ENCODE results near the gene TMEM181. TPM values are rescaled to one million over a fixed set of nuclear protein-coding genes. Genes with fewer than 3 reads are reported as not detected.

The TMEM181 gene
- total RNA-seq, 1 donor from 2014 or later: 31.0 TPM

DNA sequence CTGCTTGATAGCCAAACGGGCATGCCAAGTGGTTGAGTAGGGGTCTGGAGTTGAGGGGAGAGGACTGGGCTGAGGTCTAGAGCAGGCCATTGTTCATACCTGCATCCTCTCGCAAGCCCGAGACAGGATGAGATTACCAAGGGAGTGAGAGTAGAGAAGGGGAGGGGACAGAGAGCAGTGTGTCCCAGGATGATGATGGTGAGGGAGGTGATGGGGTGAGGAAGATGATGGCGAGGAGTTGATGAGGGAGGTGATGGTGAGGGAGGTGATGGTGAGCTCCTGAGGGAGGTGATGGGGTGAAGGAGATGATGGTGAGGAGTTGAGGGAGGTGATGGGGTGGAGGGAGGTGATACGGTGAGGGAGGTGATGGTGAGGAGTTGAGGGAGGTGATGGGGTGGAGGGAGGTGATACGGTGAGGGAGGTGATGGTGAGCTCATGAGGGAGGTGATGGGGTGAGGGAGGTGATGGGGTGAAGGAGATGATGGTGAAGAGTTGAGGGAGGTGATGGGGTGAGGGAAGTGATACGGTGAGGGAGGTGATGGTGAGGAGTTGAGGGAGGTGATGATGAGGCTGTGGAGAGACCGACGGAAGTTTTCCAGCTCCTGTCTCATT lies 6.4 kb downstream of the TMEM181 start:
- no peak overlapping the region for H3K4me3 ChIP-seq (ENCODE audit: insufficient read depth, low read depth, low read length)
- DNase-seq (ENCODE audit: low read depth) (no peak), FAIRE-seq (no peak)
- H3K9me3 ChIP-seq (ENCODE audit: insufficient read depth, low read depth, low read length): no peaks in the 10 kb centered on the region
- no peak overlapping the region for H3K4me2 ChIP-seq (ENCODE audit: low read length)
- H2AFZ ChIP-seq (ENCODE audit: low read depth, low read length): no peak overlapping the region
- no peak overlapping the region for H3K4me3 Mint-ChIP-seq (ENCODE audit: unreplicated experiment)
- no peaks in the 10 kb centered on the region for H3K27me3 Mint-ChIP-seq (ENCODE audit: low read depth, unreplicated experiment)
- H3K36me3 ChIP-seq (ENCODE audit: insufficient read depth, low read length): no peaks in the 10 kb centered on the region
- no peak for TF ChIP-seq EZH2 (IDR thresholded peaks at IDR 0.05; ENCODE audit: insufficient read depth, low read length)
- TF ChIP-seq CTCF (IDR thresholded peaks at IDR 0.05; ENCODE audit: insufficient read depth, low read depth, low read length): no peak
- no peaks in the 10 kb centered on the region for H3K9me3 Mint-ChIP-seq (ENCODE audit: unreplicated experiment)
- H3K9ac ChIP-seq (ENCODE audit: low read length): no peak overlapping the region
- H3K27ac Mint-ChIP-seq (ENCODE audit: unreplicated experiment): no peak overlapping the region
- H4K20me1 ChIP-seq (ENCODE audit: insufficient read depth, low read length): peaks cover 92% of the 10 kb centered on the region
- peaks cover 13% of the 10 kb centered on the region for H3K4me1 ChIP-seq (ENCODE audit: insufficient read depth, low read length)
- peaks cover 21% of the 10 kb centered on the region for H3K4me1 Mint-ChIP-seq (ENCODE audit: low read depth, unreplicated experiment)
- no peaks in the 10 kb centered on the region for H3K27me3 ChIP-seq (ENCODE audit: insufficient read depth, low read length)
- H3K79me2 ChIP-seq (ENCODE audit: insufficient read depth, low read length): peaks cover 94% of the 10 kb centered on the region
- H3K36me3 Mint-ChIP-seq (ENCODE audit: low read depth, unreplicated experiment): peaks cover 6% of the 10 kb centered on the region
- H3K27ac ChIP-seq (ENCODE audit: low read depth, low read length): no peak overlapping the region

DNA sequence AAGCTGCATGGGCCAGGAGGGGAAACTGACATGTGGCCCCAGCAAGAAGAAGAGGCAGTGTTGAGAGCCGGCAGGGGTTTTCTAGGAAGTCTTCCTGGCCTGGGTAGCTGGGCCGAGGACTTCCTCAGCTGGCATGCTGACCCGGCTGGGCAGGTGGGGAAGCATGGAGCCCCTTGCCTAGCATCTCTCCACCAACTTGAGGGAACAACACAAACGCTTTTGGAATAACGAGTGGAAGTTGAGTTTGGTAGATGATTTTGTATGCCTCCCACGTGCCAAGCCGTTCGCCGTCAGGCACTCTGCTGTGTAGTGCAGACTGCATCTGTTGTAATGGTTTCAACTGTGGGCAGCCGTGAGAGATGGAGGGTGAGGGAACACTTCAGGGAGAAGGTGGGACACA lies 7.3 kb downstream of the TMEM181 start:
- no peak overlapping the region for H2AFZ ChIP-seq (ENCODE audit: low read depth, low read length)
- no peak for TF ChIP-seq CTCF (IDR thresholded peaks at IDR 0.05; ENCODE audit: insufficient read depth, low read depth, low read length)
- no peak for TF ChIP-seq EZH2 (IDR thresholded peaks at IDR 0.05; ENCODE audit: insufficient read depth, low read length)
- H4K20me1 ChIP-seq (ENCODE audit: insufficient read depth, low read length): peaks cover 91% of the 10 kb centered on the region
- H3K4me1 Mint-ChIP-seq (ENCODE audit: low read depth, unreplicated experiment): peaks cover 16% of the 10 kb centered on the region
- no peaks in the 10 kb centered on the region for H3K27me3 ChIP-seq (ENCODE audit: insufficient read depth, low read length)
- peaks cover 94% of the 10 kb centered on the region for H3K79me2 ChIP-seq (ENCODE audit: insufficient read depth, low read length)
- no peak overlapping the region for H3K9ac ChIP-seq (ENCODE audit: low read length)
- H3K4me2 ChIP-seq (ENCODE audit: low read length): no peak overlapping the region
- H3K27me3 Mint-ChIP-seq (ENCODE audit: low read depth, unreplicated experiment): no peaks in the 10 kb centered on the region
- no peak overlapping the region for H3K4me3 Mint-ChIP-seq (ENCODE audit: unreplicated experiment)
- DNase-seq (ENCODE audit: low read depth) (no peak), FAIRE-seq (no peak)
- peaks cover 5% of the 10 kb centered on the region for H3K4me1 ChIP-seq (ENCODE audit: insufficient read depth, low read length)
- H3K27ac Mint-ChIP-seq (ENCODE audit: unreplicated experiment): no peak overlapping the region
- no peak overlapping the region for H3K4me3 ChIP-seq (ENCODE audit: insufficient read depth, low read depth, low read length)
- no peaks in the 10 kb centered on the region for H3K9me3 Mint-ChIP-seq (ENCODE audit: unreplicated experiment)
- H3K27ac ChIP-seq (ENCODE audit: low read depth, low read length): no peak overlapping the region
- no peaks in the 10 kb centered on the region for H3K9me3 ChIP-seq (ENCODE audit: insufficient read depth, low read depth, low read length)
- no peaks in the 10 kb centered on the region for H3K36me3 ChIP-seq (ENCODE audit: insufficient read depth, low read length)
- peaks cover 6% of the 10 kb centered on the region for H3K36me3 Mint-ChIP-seq (ENCODE audit: low read depth, unreplicated experiment)

DNA sequence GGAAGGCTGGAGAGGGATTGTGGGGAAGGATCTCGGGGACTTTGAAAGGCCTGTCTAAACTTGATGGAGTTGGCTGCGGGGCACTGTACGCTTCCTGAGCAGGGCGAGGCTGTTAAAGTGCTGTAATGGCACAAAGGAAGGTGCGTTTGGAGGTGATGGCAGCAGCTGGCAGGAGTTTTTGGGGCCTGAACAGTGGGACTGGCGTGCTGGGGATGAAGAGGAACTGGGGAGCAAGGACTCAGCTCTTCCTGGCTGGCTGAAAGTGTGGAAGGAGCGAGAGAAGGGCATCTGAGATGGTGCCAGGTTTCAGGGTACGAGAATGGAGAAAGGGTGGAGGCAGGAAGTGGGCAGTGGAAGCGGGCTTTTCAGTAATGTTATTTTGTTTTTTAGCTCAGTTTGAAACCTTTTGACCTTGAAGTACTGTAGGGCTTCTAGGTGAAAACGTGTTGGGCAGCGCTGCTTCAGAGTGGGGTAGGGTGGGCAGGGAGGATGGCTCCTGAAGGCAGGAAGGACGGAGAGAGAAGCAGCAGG lies 8.0 kb downstream of the TMEM181 start:
- no peaks in the 10 kb centered on the region for H3K27me3 ChIP-seq (ENCODE audit: insufficient read depth, low read length)
- no peak overlapping the region for H3K4me3 ChIP-seq (ENCODE audit: insufficient read depth, low read depth, low read length)
- H3K36me3 Mint-ChIP-seq (ENCODE audit: low read depth, unreplicated experiment): peaks cover 3% of the 10 kb centered on the region
- peaks cover 91% of the 10 kb centered on the region for H4K20me1 ChIP-seq (ENCODE audit: insufficient read depth, low read length)
- no peak overlapping the region for H3K4me3 Mint-ChIP-seq (ENCODE audit: unreplicated experiment)
- no peaks in the 10 kb centered on the region for H3K27me3 Mint-ChIP-seq (ENCODE audit: low read depth, unreplicated experiment)
- no peak for FAIRE-seq
- TF ChIP-seq CTCF (IDR thresholded peaks at IDR 0.05; ENCODE audit: insufficient read depth, low read depth, low read length): no peak
- no peak for TF ChIP-seq EZH2 (IDR thresholded peaks at IDR 0.05; ENCODE audit: insufficient read depth, low read length)
- peaks cover 11% of the 10 kb centered on the region for H3K4me1 Mint-ChIP-seq (ENCODE audit: low read depth, unreplicated experiment)
- H3K9me3 Mint-ChIP-seq (ENCODE audit: unreplicated experiment): no peaks in the 10 kb centered on the region
- no peak overlapping the region for H3K27ac ChIP-seq (ENCODE audit: low read depth, low read length)
- no peak overlapping the region for H3K4me2 ChIP-seq (ENCODE audit: low read length)
- no peak overlapping the region for H3K27ac Mint-ChIP-seq (ENCODE audit: unreplicated experiment)
- H3K9ac ChIP-seq (ENCODE audit: low read length): no peak overlapping the region
- H3K79me2 ChIP-seq (ENCODE audit: insufficient read depth, low read length): peaks cover 94% of the 10 kb centered on the region
- H3K4me1 ChIP-seq (ENCODE audit: insufficient read depth, low read length): peaks cover 5% of the 10 kb centered on the region
- no peaks in the 10 kb centered on the region for H3K36me3 ChIP-seq (ENCODE audit: insufficient read depth, low read length)
- DNase-seq (ENCODE audit: low read depth): no peak
- no peak overlapping the region for H2AFZ ChIP-seq (ENCODE audit: low read depth, low read length)
- H3K9me3 ChIP-seq (ENCODE audit: insufficient read depth, low read depth, low read length): no peaks in the 10 kb centered on the region
